ENCODE data around the gene IQCN.

Gene IQCN

DNA sequence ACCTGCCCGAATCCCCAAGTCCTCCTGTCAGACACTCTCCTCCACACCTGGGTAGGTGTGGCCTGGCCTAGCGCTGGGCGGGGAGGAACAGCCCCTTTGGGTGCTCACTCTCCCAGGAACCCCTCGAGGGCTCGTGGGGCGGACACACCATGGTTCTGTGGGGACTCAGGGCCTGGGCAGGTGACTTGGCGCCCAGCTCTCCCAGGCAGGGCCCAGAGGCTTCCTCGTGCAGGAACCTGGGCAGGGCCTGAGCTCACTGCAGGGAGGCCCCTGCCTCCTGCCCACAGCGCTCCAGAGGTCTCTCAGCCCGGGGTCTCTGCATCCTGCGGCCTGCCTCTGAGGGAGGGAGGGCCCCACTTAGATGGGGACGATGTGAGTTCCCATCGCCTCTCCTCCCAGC is 36.7 kb upstream of the IQCN start:
- H3K9me3 ChIP-seq, result no peaks in the 10 kb centered on the region
- H3K4me3 ChIP-seq, result no peak overlapping the region
- in situ Hi-C loops (cut with MboI; ENCODE audit: low sequenced_read_pairs), result no loop called here
- H3K36me3 ChIP-seq (replicated peaks), result peaks cover 86% of the 10 kb centered on the region
- H3K27me3 ChIP-seq (ENCODE audit: low read depth), result no peaks in the 10 kb centered on the region
- H3K4me1 ChIP-seq, result no peaks in the 10 kb centered on the region
- no peak for DNase-seq (ENCODE audit: low spot score in 2 of 2)

DNA sequence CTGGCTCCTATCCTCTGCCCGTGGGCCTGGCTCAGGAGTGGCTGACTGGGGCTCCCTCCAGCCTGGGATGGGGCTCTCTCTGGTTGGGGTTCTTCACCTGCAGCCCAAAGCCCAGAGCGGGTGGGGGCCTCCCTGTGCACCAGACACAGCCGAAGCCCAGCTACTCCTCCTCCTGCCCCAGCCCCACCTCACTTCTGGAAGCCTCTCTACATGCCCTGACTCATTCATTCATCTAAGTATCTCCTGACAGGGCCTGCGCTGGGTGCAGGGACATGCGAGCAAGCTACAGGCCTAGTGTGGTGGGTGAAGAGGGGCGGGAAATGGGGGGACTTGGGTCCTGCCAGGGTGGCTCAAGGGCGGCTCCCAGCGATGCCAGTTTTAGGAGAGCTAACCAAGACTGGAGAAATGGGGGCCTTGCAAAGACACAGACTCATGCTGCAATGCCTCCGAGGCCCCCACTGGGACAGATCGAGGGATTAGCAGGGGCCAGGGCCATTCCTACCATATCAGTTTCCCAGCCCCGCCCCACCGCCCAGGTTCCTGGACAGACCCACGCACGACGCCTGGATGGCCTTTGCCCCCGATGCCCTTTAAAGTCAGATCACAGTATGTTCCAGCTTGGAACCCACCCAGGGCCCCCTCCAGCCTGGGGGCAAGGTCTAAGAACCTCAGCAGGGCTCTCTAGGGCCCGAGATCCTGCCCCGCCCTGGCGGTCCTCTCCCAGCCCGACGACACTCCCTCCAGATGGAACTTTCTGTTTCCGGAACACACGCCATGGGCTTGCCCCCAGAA is 36.1 kb upstream of the IQCN start:
- Histone ChIP-seq H3K27me3 (ENCODE audit: low read depth) (no peaks in the 10 kb centered on the region), H3K36me3 (replicated peaks) (peaks cover 79% of the 10 kb centered on the region), H3K4me1 (peaks cover under 1% of the 10 kb centered on the region; the same call in 1 of the 2 replicates), H3K9me3 (no peaks in the 10 kb centered on the region), H3K4me3 (no peak overlapping the region)
- no peak for DNase-seq (ENCODE audit: low spot score in 2 of 2)
- in situ Hi-C loops (cut with MboI; ENCODE audit: low sequenced_read_pairs), result no loop called here

DNA sequence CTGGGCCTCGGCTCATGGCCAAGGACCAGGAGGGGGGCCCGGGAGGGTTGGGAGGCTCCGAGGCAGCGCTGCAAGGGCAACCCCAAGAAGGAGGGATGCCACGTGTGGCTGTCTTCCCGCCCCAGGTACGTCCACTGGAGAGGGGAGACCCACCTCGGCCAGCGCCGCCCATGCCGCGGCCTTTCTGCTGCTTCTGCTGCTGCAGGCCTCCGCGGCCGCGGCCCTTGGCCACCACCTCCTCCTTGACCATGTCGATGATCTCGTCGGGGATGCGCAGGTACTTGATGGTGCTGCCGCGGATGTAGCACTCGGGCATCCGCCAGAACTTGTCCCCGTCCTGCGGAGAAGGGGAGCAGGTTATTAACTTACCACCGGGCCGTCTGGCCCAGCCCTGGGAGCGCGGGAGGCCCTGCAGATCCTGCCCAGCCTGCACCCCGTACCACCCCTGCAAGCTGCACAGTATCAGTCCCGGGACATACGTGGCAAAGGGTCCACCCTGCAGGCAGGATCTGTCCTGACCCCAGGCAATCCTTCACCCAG is 35.3 kb upstream of the IQCN start:
- in situ Hi-C loops (cut with MboI; ENCODE audit: low sequenced_read_pairs), result no loop called here
- Histone ChIP-seq H3K4me1 (peaks cover 8% of the 10 kb centered on the region), H3K4me3 (no peak overlapping the region), H3K9me3 (no peaks in the 10 kb centered on the region), H3K36me3 (replicated peaks) (peaks cover 72% of the 10 kb centered on the region), H3K27me3 (ENCODE audit: low read depth) (no peaks in the 10 kb centered on the region)
- DNase-seq (ENCODE audit: low spot score in 2 of 2), result no peak

DNA sequence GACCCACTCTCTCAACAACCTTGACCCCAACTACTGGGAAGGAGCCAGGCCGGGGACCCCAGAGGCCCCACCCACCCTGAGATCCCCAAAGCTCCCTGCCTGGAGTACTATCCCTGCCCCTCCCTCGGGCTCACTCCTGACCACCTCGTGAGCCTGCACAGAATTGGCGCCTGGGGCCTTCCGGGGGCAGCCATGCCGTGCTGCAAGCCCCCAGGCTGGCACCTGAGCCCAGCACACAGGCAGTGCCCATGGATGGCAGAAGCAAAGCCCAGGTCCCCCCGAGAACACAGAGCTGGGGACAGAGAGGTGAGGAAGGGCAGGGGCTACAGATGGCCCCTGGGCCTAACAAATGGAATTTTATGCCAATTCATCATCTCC is 34.7 kb upstream of the IQCN start:
- no peaks in the 10 kb centered on the region for H3K27me3 ChIP-seq (ENCODE audit: low read depth)
- H3K4me3 ChIP-seq, result no peak overlapping the region
- peaks cover 11% of the 10 kb centered on the region for H3K4me1 ChIP-seq
- DNase-seq (ENCODE audit: low spot score in 2 of 2), result no peak
- H3K9me3 ChIP-seq, result no peaks in the 10 kb centered on the region
- in situ Hi-C loops (cut with MboI; ENCODE audit: low sequenced_read_pairs), result no loop called here
- H3K36me3 ChIP-seq (replicated peaks), result peaks cover 66% of the 10 kb centered on the region

DNA sequence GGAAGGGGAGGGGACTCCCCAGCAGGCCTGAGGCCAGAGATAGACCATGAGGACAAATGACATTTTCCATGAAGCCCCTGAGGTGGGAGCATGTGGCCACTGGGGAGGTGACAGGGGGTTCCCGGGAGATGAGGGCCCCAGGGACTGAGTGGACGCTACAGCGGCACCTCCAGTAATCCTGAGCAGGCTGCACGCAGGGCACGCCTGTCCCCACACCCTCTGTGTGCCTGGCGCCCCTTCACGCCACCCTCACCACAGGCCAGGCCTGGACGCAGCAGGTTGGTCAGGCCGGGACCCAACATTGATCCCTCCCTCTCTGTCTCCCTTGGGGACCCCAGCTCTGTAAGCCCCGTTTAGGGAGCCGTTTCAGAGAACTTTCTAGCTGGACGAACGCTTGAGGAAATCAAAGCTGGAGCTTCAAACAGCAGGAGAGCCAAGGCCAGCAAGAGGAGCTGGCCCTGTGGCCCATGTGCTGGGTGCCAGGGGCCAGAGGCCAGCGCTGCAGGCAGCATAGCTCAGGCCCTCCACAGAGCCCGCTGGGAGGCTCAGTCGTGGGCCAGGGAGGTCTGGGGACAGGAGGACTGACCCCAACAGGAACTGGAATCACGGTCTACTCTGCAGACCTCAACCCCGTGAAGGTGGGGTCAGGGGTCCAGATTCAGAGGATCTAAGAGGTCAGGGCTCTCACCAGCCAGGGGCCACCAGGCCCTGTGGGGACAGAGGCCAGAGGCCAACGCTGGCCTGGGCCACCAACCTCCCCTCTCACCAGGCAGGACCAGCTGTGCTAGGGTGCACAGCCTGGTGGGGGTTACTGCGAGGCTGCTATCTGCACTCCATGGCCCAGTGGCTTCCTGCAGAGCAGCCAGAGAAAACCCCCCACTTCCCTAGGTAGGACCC is 34.0 kb upstream of the IQCN start:
- DNase-seq (ENCODE audit: low spot score in 2 of 2), result no peak

DNA sequence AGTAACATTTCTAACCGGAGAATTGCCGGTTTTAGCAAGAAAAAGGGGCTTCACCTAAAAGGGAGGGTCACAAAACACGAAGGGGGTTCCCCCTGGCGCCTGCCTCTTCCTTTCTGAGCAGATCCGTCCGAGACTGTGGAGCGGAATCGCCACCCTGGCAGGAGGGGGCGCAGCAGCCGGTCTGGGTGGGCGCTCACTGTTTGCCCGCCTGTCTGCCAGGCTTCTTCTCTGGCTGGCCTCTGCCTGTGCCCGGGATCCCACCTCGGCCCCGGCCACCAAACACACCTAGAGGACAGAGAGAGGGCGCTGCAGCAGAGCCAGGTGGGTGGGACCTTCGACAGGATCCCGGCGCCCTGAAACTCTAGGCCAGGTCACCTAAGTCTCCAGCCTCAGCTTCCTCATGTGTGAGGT is 33.0 kb upstream of the IQCN start:
- in situ Hi-C loops (cut with MboI; ENCODE audit: low sequenced_read_pairs), result no loop called here
- peaks cover 49% of the 10 kb centered on the region for H3K36me3 ChIP-seq (replicated peaks)

More for the DNA sequence above, 34.0 kb upstream of the IQCN start:
- H3K4me3 ChIP-seq, result no peak overlapping the region
- in situ Hi-C loops (cut with MboI; ENCODE audit: low sequenced_read_pairs), result no loop called here
- H3K27me3 ChIP-seq (ENCODE audit: low read depth), result no peaks in the 10 kb centered on the region
- H3K9me3 ChIP-seq, result no peaks in the 10 kb centered on the region
- H3K4me1 ChIP-seq, result peaks cover 11% of the 10 kb centered on the region
- H3K36me3 ChIP-seq (replicated peaks), result peaks cover 59% of the 10 kb centered on the region

DNA sequence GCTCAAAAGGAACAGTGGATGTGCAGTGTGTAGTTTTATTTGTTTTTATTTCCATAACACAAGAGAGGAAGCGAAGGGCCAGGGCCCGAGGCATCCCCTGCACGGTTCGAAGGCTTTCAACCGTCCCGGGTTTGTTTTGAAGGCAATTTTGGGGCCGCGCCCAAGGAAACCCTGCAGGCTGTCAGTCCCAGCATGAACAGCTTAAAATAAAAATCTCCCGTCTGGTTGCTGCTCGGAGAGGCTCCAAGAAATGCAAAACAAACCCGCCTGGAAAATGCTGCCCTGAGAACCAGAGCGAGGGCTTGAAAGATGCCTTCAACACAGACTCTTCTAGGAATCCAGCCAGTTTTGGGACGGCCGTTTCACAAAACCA is 32.6 kb upstream of the IQCN start:
- peaks cover 11% of the 10 kb centered on the region for H3K4me1 ChIP-seq
- peaks cover 45% of the 10 kb centered on the region for H3K36me3 ChIP-seq (replicated peaks)
- in situ Hi-C loops (cut with MboI; ENCODE audit: low sequenced_read_pairs), result no loop called here
- no peak overlapping the region for H3K4me3 ChIP-seq
- no peaks in the 10 kb centered on the region for H3K9me3 ChIP-seq
- no peak for DNase-seq (ENCODE audit: low spot score in 2 of 2)
- H3K27me3 ChIP-seq (ENCODE audit: low read depth), result no peaks in the 10 kb centered on the region

More for the DNA sequence above, 33.0 kb upstream of the IQCN start:
- H3K4me3 ChIP-seq, result no peak overlapping the region
- no peaks in the 10 kb centered on the region for H3K9me3 ChIP-seq
- peaks cover 11% of the 10 kb centered on the region for H3K4me1 ChIP-seq
- DNase-seq (ENCODE audit: low spot score in 2 of 2), result no peak
- no peaks in the 10 kb centered on the region for H3K27me3 ChIP-seq (ENCODE audit: low read depth)

DNA sequence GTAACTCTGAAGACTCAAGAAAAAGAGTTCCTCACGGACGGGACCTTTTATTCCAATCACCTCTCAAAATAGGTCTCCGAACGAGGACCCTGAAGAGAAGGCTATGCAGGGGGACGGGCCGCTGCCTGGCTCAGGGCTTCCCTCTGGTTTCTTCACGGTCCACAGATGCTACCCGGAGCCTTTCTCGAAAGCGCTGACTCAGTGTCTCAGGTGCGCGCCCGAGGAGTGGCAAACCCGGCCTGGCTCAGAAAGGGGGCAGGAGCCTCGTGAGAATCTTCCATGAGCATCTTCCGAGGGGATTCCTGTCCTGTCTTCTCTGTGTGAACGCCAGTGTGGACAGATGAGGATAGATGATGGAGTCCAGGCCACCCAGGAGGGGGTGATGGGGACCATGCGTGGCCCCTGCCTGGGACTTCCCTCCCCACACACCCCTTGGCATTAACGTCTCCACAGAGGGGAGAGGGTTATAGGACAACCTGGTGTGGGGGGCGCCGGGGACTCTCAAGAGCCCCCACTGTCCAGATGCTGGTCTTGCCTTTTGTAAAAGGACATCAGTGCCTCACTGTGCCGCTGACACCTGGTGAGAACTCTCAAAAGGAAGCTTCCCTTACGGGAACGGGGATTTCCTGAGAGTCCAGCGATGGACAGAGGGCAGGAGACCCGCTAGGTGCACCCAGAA is 32.1 kb upstream of the IQCN start:
- no peak for DNase-seq (ENCODE audit: low spot score in 2 of 2)
- peaks cover 11% of the 10 kb centered on the region for H3K4me1 ChIP-seq
- no peaks in the 10 kb centered on the region for H3K27me3 ChIP-seq (ENCODE audit: low read depth)
- H3K9me3 ChIP-seq, result no peaks in the 10 kb centered on the region
- in situ Hi-C loops (cut with MboI; ENCODE audit: low sequenced_read_pairs), result no loop called here
- H3K4me3 ChIP-seq, result no peak overlapping the region
- H3K36me3 ChIP-seq (replicated peaks), result peaks cover 40% of the 10 kb centered on the region

DNA sequence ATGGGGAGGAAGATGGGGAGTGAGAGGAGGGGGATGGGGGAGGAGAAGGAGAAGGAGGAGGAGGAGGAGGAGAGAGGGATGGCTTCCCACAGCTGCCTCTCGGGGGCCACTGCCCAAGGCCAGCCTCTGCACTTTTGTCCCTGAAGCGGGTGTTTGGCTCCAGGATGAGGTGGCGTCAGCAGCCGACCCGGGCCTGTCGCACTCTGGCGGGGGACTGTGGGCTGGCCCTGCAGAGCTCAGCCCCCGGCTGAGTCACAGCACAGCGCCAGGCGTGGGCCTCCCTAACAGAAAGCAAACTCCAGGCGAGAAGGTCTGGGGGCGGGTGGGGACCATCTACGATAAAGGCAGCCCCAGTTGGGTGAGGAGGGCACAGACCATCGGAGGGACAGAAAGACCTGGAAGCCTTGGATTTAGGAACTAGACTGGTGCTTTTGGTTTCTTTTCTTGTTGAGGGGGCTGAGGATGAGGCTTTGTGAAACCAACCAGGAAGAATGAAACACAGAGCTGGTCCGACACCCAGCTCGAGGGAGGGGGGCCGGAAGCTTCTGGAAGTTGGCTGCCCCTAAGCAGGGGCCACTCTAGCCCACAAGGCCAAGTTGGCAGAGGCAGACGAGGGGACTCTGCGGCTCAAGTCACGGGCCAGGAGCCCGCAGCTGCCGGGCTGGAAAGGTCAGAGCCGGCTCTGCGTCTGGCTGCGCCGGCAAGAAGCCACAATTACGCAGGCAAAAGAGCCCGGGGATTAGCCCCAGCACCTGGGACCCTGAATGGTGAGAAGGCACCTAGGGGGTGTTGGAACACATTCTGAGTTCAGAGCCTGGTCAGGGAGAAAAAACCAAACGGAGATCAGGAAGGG is 30.4 kb upstream of the IQCN start:
- peaks cover 26% of the 10 kb centered on the region for H3K36me3 ChIP-seq (replicated peaks)
- peaks cover 11% of the 10 kb centered on the region for H3K4me1 ChIP-seq
- no peaks in the 10 kb centered on the region for H3K27me3 ChIP-seq (ENCODE audit: low read depth)
- H3K9me3 ChIP-seq, result no peaks in the 10 kb centered on the region
- in situ Hi-C loops (cut with MboI; ENCODE audit: low sequenced_read_pairs), result no loop called here
- no peak overlapping the region for H3K4me3 ChIP-seq
- peak in 1 of 2 experiments; percentile 60 for DNase-seq (ENCODE audit: low spot score in 2 of 2)

DNA sequence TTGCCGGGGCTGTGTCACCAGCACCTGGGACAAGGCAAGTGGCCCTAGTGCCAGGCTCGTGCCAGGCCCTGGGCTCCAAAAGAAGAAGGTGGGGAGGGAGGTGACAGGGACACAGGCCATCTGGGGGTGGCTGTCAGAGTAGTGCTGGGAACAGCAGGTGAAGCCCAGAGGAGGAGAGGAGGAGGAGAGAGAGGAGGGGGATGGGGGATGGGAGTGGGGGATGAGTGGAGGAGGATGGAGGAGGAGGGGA is 29.9 kb upstream of the IQCN start:
- DNase-seq (ENCODE audit: low spot score in 2 of 2), result no peak
- Histone ChIP-seq H3K27me3 (ENCODE audit: low read depth) (no peaks in the 10 kb centered on the region), H3K9me3 (no peaks in the 10 kb centered on the region), H3K4me1 (peaks cover 11% of the 10 kb centered on the region), H3K36me3 (replicated peaks) (peaks cover 21% of the 10 kb centered on the region), H3K4me3 (no peak overlapping the region)
- in situ Hi-C loops (cut with MboI; ENCODE audit: low sequenced_read_pairs), result no loop called here

DNA sequence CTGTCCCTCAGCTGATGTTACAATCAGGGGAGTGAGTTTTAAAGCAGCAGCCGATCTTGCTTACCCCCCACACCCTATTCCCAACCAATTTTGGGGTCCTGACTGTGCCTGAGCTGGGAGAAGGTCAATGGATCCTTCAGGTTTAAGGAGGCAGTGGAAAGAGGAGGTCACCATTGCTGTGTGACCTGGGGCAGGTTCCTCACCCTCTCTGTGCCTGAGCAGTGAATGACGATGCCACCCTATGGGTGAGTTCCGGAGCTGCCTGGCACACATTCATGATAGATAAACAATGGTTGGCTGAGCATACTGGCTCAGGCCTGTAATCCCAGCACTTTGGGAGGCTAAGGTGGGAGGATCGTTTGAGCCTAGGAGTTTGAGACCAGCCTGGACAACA is 27.5 kb upstream of the IQCN start:
- Histone ChIP-seq H3K4me1 (peaks cover 11% of the 10 kb centered on the region), H3K36me3 (replicated peaks) (no peaks in the 10 kb centered on the region; the same call in 1 of the 2 replicates), H3K4me3 (no peak overlapping the region), H3K27me3 (ENCODE audit: low read depth) (no peaks in the 10 kb centered on the region), H3K9me3 (no peaks in the 10 kb centered on the region)
- DNase-seq (ENCODE audit: low spot score in 2 of 2), result no peak
- in situ Hi-C loops (cut with MboI; ENCODE audit: low sequenced_read_pairs), result no loop called here

DNA sequence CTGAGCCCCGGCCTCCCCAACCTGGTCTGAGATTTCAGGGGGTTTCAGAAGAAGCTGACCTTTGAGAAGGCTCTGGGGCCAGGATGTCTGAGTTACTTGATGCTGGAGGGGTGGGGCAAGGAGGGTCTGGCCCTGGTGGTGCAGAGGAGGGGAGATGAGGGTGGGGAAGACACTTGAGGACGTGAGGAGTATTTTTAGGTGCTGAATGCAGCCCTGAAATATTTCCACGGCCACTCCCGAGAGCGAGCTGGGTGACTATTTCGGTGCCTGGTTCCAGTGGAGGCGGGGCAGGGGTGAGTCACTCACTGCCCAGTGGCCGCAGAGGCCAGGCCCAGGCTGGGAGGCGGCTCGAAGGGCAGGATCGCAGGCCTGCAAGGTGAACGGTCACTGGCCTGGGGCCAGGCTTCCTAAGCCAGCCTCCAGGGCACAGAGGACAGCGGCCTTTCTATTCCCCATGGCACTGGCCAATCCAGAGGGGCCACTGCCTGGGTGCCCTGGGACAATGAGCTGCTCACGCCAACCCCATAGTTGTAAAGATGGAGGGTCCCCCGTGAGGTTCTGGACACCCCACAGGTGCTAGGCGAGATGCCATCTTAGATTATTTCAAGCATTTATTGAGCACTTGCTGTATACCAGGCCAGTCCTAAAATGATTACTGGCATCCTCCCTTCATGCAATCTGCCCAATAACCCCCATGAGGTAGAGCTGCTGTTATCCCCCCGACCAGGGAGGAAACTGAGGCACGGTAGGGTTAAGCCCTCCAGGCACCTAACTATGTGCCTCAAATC is 26.9 kb upstream of the IQCN start:
- Histone ChIP-seq H3K27me3 (ENCODE audit: low read depth) (no peaks in the 10 kb centered on the region), H3K4me3 (no peak overlapping the region), H3K36me3 (replicated peaks) (no peaks in the 10 kb centered on the region), H3K4me1 (peaks cover 11% of the 10 kb centered on the region), H3K9me3 (no peaks in the 10 kb centered on the region)
- no peak for DNase-seq (ENCODE audit: low spot score in 2 of 2)
- in situ Hi-C loops (cut with MboI; ENCODE audit: low sequenced_read_pairs), result no loop called here

All from HAP-1 (cell line).